Stimulated activated CD4-positive, alpha-beta T cell treated with anti-CD3 and anti-CD28 coated beads, Interleukin-15, amount 100 ng/mL, for 48 hours (primary cell): Measurements from ENCODE around the gene CD160.
"Not testable (repeated sequence)": the region's sequence is repeated elsewhere in the genome, so short reads cannot be mapped to it uniquely, and the experiment has no call there.

Source experiments
- DNase-seq, 2 donors: peaks; one replicate each; pipeline ENCODE4 v3.0.0-alpha.2; 2020; ENCODE audit warnings: low read depth in 2 of 2

CD160 gene

GRCh38 chr1:145758575-145758974, 39.3 kb downstream of the CD160 start:
- DNase-seq = no peak

- DNase-seq = no peak
These were observed 40.4 kb downstream of the CD160 start for GRCh38 chr1:145759721-145760120.

DNA sequence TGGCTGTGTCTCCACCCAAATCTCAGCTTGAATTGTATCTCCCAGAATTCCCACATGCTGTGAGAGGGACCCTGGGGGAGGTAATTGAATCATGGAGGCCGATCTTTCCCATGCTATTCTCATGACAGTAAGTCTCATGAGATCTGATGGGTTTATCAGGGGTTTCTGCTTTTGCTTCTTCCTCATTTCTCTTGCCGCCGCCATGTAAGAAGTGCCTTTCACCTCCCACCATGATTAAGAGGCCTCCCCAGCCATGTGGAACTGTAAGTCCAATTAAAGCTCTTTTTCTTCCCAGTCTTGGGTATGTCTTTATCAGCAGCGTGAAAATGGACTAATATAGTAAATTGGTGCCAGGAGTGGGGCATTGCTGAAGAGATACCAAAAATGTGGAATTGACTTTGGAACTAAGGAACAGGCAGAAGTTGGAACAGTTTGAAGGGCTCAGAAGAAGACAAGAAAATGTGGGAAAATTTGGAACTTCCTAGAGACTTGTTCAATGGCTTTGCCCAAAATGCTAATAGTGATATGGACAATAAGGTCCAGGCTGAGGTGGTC, 41.2 kb downstream of the CD160 start:
- DNase-seq = not testable (repeated sequence)

DNA sequence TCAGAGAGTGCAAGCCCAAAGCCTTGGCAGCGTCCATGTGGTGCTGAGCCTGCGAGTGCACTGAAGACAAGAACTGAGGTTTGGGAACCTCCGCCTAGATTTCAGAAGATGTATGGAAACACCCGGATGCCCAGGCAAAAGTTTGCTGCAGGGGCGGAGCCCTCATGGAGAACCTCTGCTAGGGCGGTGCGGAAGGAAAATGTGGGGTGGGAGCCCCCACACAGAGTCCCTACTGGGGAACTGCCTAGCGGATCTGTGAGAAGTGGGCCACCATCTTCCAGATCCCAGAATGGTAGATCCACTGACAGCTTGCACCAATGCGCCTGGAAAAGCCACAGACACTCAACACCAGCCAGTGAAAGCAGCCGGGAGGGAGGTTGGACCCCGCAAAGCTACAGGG, 42.2 kb downstream of the CD160 start:
- DNase-seq = not testable (repeated sequence)

GRCh38 chr1:145762001-145762400, 42.7 kb downstream of the CD160 start:
- not testable (repeated sequence) for DNase-seq

GRCh38 chr1:145764231-145764940, 45.1 kb downstream of the CD160 start:
- not testable (repeated sequence) for DNase-seq

- DNase-seq = not testable (repeated sequence)
These were observed 45.8 kb downstream of the CD160 start for GRCh38 chr1:145765127-145765526.

DNA sequence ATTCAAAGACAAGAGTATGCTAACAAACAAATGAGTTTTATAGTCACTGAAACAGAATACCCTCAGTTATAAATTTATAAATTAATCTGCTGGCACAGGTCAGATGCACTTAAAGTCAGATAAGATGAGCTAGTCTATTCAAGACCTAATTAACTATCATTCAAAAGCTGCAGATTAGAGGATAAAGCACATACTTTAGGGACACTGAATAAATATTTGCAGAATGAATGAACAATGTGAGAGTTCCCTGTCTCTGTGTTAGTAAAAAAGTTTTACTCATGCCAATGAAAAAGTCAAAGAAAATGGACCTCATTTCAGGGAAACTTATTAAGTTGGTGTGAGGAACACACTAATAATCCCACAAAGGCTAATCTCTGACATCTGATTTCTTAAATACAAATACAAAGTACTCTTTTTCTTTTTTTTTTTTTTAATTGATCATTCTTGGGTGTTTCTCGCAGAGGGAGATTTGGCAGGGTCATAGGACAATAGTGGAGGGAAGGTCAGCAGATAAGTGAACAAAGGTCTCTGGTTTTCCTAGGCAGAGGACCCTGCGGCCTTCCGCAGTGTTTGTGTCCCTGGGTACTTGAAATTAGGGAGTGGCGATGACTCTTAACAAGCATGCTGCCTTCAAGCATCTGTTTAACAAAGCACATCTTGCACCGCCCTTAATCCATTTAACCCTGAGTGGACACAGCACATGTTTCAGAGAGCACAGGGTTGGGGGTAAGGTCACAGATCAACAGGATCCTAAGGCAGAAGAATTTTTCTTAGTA, 46.5 kb downstream of the CD160 start:
- DNase-seq = not testable (repeated sequence)

GRCh38 chr1:145766926-145767325, 47.6 kb downstream of the CD160 start:
- not testable (repeated sequence) for DNase-seq

GRCh38 chr1:145768004-145768403, 48.7 kb downstream of the CD160 start:
- not testable (repeated sequence) for DNase-seq

- no peak for DNase-seq
These were observed 51.8 kb downstream of the CD160 start for GRCh38 chr1:145771056-145771455.

DNA sequence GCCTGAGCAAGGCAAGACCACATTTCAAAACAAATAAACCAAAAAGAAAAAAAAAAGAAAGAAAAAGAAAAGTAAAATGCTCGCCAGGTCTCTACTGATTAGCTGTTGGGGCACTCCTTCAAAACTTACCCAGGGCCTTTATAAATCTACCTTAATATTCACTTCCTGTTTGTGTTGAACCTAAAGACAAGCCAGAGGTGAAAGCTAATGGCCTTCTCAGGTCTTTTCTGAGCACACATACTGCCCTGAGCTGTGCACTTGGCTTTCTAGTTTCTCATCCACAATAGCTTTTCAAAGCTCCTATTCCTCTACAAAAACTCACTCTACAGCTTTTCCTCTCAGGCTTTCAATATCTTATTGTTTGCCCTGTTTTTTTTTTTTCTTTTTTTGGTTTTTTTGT, 54.1 kb downstream of the CD160 start:
- no peak for DNase-seq

- no peak for DNase-seq
These were observed 58.3 kb downstream of the CD160 start for GRCh38 chr1:145777357-145778145.

- no peak for DNase-seq
These were observed 58.8 kb downstream of the CD160 start for GRCh38 chr1:145778146-145778540.

DNA sequence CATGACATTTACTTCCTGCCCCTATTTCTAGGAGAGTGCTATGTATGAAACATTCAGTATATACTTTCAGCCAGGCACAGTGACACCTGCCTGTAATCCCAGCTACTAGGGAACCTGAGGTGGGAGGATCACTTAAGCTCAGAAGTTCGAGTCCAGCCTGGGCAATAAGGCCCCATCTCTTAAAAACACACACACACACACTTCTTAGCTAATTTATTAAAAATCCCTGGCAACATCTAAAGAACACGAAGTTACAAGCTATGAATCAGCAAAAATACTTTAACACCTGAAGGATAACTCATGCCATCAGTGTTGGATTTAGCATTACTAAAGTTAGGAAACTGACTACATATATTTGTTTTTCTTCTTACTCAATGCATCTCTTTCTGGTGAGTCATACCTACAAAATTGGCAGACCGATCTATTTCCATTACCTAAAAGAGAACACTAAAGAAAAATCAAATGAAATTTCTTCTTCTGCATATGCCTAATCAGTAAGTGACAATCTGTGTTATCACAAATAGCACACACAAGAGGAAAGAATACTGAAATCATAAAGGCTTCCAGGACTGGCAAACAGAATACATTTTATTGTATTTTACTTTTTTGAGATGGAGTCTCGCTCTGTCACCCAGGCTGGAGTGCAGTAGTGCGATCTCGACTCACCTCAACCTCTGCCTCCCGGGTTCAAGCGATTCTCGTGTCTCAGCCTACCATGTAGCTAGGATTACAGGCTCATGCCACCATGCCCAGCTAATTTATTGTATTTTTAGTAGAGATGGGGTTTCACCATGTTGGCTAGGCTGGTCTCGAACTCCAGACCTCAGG, 63.2 kb downstream of the CD160 start:
- no peak for DNase-seq

DNA sequence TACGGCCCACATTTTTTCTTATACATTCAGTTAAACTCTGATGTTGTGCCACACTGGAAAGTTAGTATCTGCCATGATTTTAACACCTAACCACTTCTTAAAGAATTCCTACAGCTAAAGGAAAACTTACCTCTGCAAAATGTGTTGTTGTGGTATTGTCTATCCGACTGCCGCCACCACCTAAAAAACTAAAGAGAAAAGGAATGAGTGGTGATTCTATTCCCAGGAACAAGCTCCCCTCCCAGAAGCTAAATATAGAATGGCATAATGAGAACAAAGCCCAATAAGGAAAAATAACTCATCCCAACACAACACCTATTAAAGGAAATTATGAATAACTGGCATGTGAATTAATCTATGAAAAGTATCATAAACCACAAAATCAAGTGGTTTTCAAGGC, 65.1 kb downstream of the CD160 start:
- DNase-seq = no peak

DNA sequence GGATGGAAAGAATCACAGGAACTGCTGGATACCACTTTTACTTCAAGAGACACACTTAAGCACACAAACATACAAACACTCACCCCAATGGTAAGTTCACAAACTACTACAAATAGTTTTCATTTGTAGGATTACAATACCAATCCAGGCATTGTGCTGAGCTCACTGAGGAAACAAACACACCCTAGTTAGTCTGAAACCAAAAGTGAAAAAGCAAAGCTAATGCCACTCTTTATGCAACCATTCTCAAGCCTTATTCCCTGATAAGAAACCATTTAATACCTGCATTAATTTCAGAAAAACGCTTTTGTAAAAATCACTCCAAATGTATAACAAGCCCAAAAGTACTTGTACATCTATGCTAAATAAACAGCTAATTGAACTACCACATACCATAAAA, 66.2 kb downstream of the CD160 start:
- DNase-seq = no peak

- DNase-seq = no peak
These were observed 67.0 kb downstream of the CD160 start for GRCh38 chr1:145786271-145786670.

- no peak for DNase-seq
These were observed 69.3 kb downstream of the CD160 start for GRCh38 chr1:145788580-145788979.
